ENCODE measurements around the gene SLC44A2.

The SLC44A2 gene

GRCh38 chr19:10617409-10618121, 7.8 kb upstream of the SLC44A2 start:
- FAIRE-seq = no peak

GRCh38 chr19:10618846-10619245, 6.5 kb upstream of the SLC44A2 start:
- FAIRE-seq = no peak

- no peak for FAIRE-seq
These were observed 4.6 kb upstream of the SLC44A2 start for GRCh38 chr19:10620786-10621185.

GRCh38 chr19:10621966-10622365, 3.4 kb upstream of the SLC44A2 start:
- no peak for FAIRE-seq

GRCh38 chr19:10624585-10624984, 768 bp upstream of the SLC44A2 start:
- FAIRE-seq = no peak

- FAIRE-seq = no peak
These were observed 397 bp downstream of the SLC44A2 start for GRCh38 chr19:10625762-10626138.

- FAIRE-seq = no peak
These were observed 6.5 kb downstream of the SLC44A2 start for GRCh38 chr19:10631874-10632273.

GRCh38 chr19:10634430-10634829, 9.1 kb downstream of the SLC44A2 start:
- FAIRE-seq = no peak

GRCh38 chr19:10634963-10635362, 9.6 kb downstream of the SLC44A2 start:
- no peak for FAIRE-seq

GRCh38 chr19:10636304-10636972, 11.1 kb downstream of the SLC44A2 start:
- no peak for FAIRE-seq

GRCh38 chr19:10637894-10638293, 12.5 kb downstream of the SLC44A2 start:
- FAIRE-seq = no peak

- FAIRE-seq = no peak
These were observed 14.5 kb downstream of the SLC44A2 start for GRCh38 chr19:10639836-10640235.

- no peak for FAIRE-seq
These were observed 15.0 kb downstream of the SLC44A2 start for GRCh38 chr19:10640361-10640760.

- FAIRE-seq = no peak
These were observed 15.9 kb downstream of the SLC44A2 start for GRCh38 chr19:10641248-10641647.

- FAIRE-seq = no peak
These were observed 17.3 kb downstream of the SLC44A2 start for GRCh38 chr19:10642473-10643171.

GRCh38 chr19:10643172-10643967, 18.0 kb downstream of the SLC44A2 start:
- FAIRE-seq = no peak

- no peak for FAIRE-seq
These were observed 18.6 kb downstream of the SLC44A2 start for GRCh38 chr19:10643968-10644259.

- no peak for FAIRE-seq
These were observed 19.1 kb downstream of the SLC44A2 start for GRCh38 chr19:10644260-10645007.

GRCh38 chr19:10646456-10647159, 21.3 kb downstream of the SLC44A2 start:
- FAIRE-seq = no peak

- FAIRE-seq = no peak
These were observed 23.0 kb downstream of the SLC44A2 start for GRCh38 chr19:10648360-10648759.

- FAIRE-seq = no peak
These were observed 26.5 kb downstream of the SLC44A2 start for GRCh38 chr19:10651851-10652250.

GRCh38 chr19:10653482-10653731, 28.1 kb downstream of the SLC44A2 start:
- FAIRE-seq = no peak
